Pancreas (tissue), 10 donors: ENCODE data around the gene PPTC7. TPM values are rescaled to one million over a fixed set of nuclear protein-coding genes. Genes with fewer than 3 reads are reported as not detected.
"Not testable (repeated sequence)": the region's sequence is repeated elsewhere in the genome, so short reads cannot be mapped to it uniquely, and the experiment has no call there.

Experiments
- ATAC-seq, 4 donors: fragments of 200-7000 bp; cut with Tn5 transposase; one replicate each; pipeline versions ENCODE4 v1.8.0 to v1.9.1; 2020; ENCODE audit warnings: mild to moderate bottlenecking in 4 of 4, moderate library complexity in 4 of 4
- DNase-seq, 6 donors: peaks; one replicate each; pipeline ENCODE4 v3.0.0-alpha.2; 2020
- FAIRE-seq: peaks from 2 replicates; lab custom pipeline; 2012; peaks lifted over from hg19 to GRCh38; lab: Jason Lieb, UNC
- H3K27ac ChIP-seq, 4 donors: fragments of 200-600 bp; sonication (generic); 1 replicate in 3 of 4; 2 replicates in 1 of 4; pipeline versions ENCODE4 v1.5.0 to v1.8.0; 2020
- H3K27me3 ChIP-seq, 4 donors: fragments of 200-600 bp; one replicate each; pipeline ENCODE4 v1.8.0; 2021
- H3K36me3 ChIP-seq, 3 donors: fragments of 200-600 bp; sonication (generic) in 1 of 3; one replicate each; pipeline versions ENCODE4 v1.5.0 to v1.8.0; 2020 to 2021
- H3K4me1 ChIP-seq, 3 donors: fragments of 200-600 bp; one replicate each; pipeline ENCODE4 v1.8.0; 2021
- H3K4me3 ChIP-seq, 4 donors: fragments of 200-600 bp; sonication (generic) in 2 of 4; one replicate each; pipeline versions ENCODE4 v1.5.0 to v1.8.0; 2020 to 2021
- H3K9me3 ChIP-seq, 4 donors: fragments of 200-600 bp; one replicate each; pipeline ENCODE4 v1.8.0; 2021
- CTCF ChIP-seq, 4 donors: fragments of 200-600 bp; sonication (generic) in 3 of 4; IDR thresholded peaks; one replicate each; pipeline versions ENCODE4 v1.5.0 to v1.8.0; 2021; ENCODE audit warnings: antibody characterized with exemption in 4 of 4
- WGBS, 2 donors: extraction: QIAGEN DNeasy Blood & Tissue Kit; methylation state at CpG; one replicate each; pipeline ENCODE4 v1.1.7; 2013; 5-methylcytosine and 5-hydroxymethylcytosine counted together
- intact Hi-C, 3 donors: fragments of 100-400 bp; cut with DNase I; formaldehyde crosslinking; loops; one replicate each; pipeline versions ENCODE4 v1.11.1 to v1.14.2; 2022
- polyA plus RNA-seq, 2 donors: library from polyadenylated mRNA; stranded (reverse); fragments of 200-250 nt; gene quantifications; one replicate each; pipeline ENCODE4 v1.2.3, GENCODE V29; 2013
- total RNA-seq, 6 donors: library from RNA; stranded (reverse); fragmentation: NEBNext Ultra II Directional in 4 of 6; extraction: Animal tissue kit (Norgen Biotek cat#: 25700) in 4 of 6; gene quantifications; one replicate each; pipeline versions ENCODE4 v1.2.1 to v1.2.4, GENCODE V29; 2021 to 2023
- donor health status: healthy with polysubstance abuse.
- donor health status: DM: no; HTN: no; CAD: no; lungs with moderate emphysema.
- donor health status: DM: no; HTN: no; CAD: no.
- donor health status: control.
- donor health status: control.
- donor health status: Bipolar disorder and iron deficiency.
- donor health status: DM: yes; HTN: yes; CAD: no.
- donor health status: DM: no; HTN: no; CAD: no.
- donor health status: DM: no; HTN: no; CAD: no.
- donor health status: DM: yes; HTN: yes; CAD: no.

Gene PPTC7
- total and polyA plus RNA-seq, 8 donors, result 2.2 to 9.0 (median 5.8) TPM

GRCh38 chr12:110606253-110606611 is 23.1 kb upstream of the PPTC7 start:
- no peaks in the 10 kb centered on the region for H3K36me3 ChIP-seq
- intact Hi-C loops, result loop anchor here in 1 of 3 donors (10.0 kb wide), 1 partner anchor 91 kb away; no protein-coding TSS in a partner anchor
- no peak for DNase-seq
- H3K27me3 ChIP-seq, result no peaks in the 10 kb centered on the region
- H3K9me3 ChIP-seq, result no peaks in the 10 kb centered on the region
- TF ChIP-seq CTCF (IDR thresholded peaks at IDR 0.05), result no peak
- 84 to 88% methylated on average over 8 of the region's 8 CpGs for WGBS, 2 donors
- no peak overlapping the region for H3K4me3 ChIP-seq
- FAIRE-seq, result no peak
- no peak for ATAC-seq
- H3K27ac ChIP-seq, result peak overlapping the region in 2 of 4 donors; percentile 41
- H3K4me1 ChIP-seq, result no peaks in the 10 kb centered on the region

GRCh38 chr12:110602085-110602814 is 19.1 kb upstream of the PPTC7 start:
- 43 to 45% methylated on average over 14 of the region's 14 CpGs for WGBS, 2 donors
- not testable (repeated sequence) for H3K4me1 ChIP-seq, H3K36me3 ChIP-seq, H3K4me3 ChIP-seq, FAIRE-seq, H3K27ac ChIP-seq, H3K27me3 ChIP-seq, H3K9me3 ChIP-seq
- DNase-seq (peak in 3 of 6 donors; percentile 18 to 37 (median 37)), ATAC-seq (peak; percentile 76 to 93 (median 86))
- peak in 3 of 4 donors; percentile 45 to 54 (median 48) for TF ChIP-seq CTCF (IDR thresholded peaks at IDR 0.05)
- intact Hi-C loops, result loop anchor here (5.0 to 10.0 kb wide), 3 partner anchors 50 to 90 kb away; no protein-coding TSS in a partner anchor

- H3K4me3 ChIP-seq, result no peak overlapping the region
- TF ChIP-seq CTCF (IDR thresholded peaks at IDR 0.05), result peak in 1 of 4 donors; percentile 11
- H3K36me3 ChIP-seq, result no peaks in the 10 kb centered on the region
- ATAC-seq (peak; percentile 62 to 82 (median 78)), FAIRE-seq (peak; percentile 54), DNase-seq (no peak)
- H3K27me3 ChIP-seq, result no peaks in the 10 kb centered on the region
- intact Hi-C loops, result loop anchor here (5.0 to 10.0 kb wide), 3 partner anchors 48 to 88 kb away; no protein-coding TSS in a partner anchor
- H3K4me1 ChIP-seq, result no peaks in the 10 kb centered on the region
- H3K9me3 ChIP-seq, result no peaks in the 10 kb centered on the region
- H3K27ac ChIP-seq, result no peak overlapping the region
- WGBS, 2 donors, result 19 to 27% methylated on average over 4 of the region's 4 CpGs
Observed at GRCh38 chr12:110600254-110600653, 17.1 kb upstream of the PPTC7 start.

- no peak for TF ChIP-seq CTCF (IDR thresholded peaks at IDR 0.05)
- no peak overlapping the region for H3K4me3 ChIP-seq
- no peak for DNase-seq
- no peaks in the 10 kb centered on the region for H3K27me3 ChIP-seq
- H3K4me1 ChIP-seq, result no peaks in the 10 kb centered on the region
- intact Hi-C loops, result loop anchor here in 2 of 3 donors (10.0 kb wide), 2 partner anchors 55 to 85 kb away; no protein-coding TSS in a partner anchor
- ATAC-seq, result no peak
- H3K27ac ChIP-seq, result no peak overlapping the region
- 80 to 83% methylated on average over 4 of the region's 4 CpGs for WGBS, 2 donors
- no peak for FAIRE-seq
- no peaks in the 10 kb centered on the region for H3K9me3 ChIP-seq
- no peaks in the 10 kb centered on the region for H3K36me3 ChIP-seq
Observed at GRCh38 chr12:110599334-110599733, 16.2 kb upstream of the PPTC7 start.

- intact Hi-C loops, result loop anchor here in 2 of 3 donors (10.0 kb wide), 2 partner anchors 53 to 83 kb away; no protein-coding TSS in a partner anchor
- no peak for FAIRE-seq
- Histone ChIP-seq H3K27me3 (no peaks in the 10 kb centered on the region), H3K27ac (no peak overlapping the region), H3K36me3 (no peaks in the 10 kb centered on the region), H3K4me1 (no peaks in the 10 kb centered on the region), H3K9me3 (no peaks in the 10 kb centered on the region), H3K4me3 (no peak overlapping the region)
- ATAC-seq, result no peak
- no peak for TF ChIP-seq CTCF (IDR thresholded peaks at IDR 0.05)
- no peak for DNase-seq
- 71 to 77% methylated on average over 1 of the region's 1 CpG for WGBS, 2 donors
Observed at GRCh38 chr12:110597885-110598284, 14.8 kb upstream of the PPTC7 start.

GRCh38 chr12:110592919-110593318 is 9.8 kb upstream of the PPTC7 start:
- intact Hi-C loops, result loop anchor here in 2 of 3 donors (10.0 kb wide), 2 partner anchors 48 to 78 kb away; no protein-coding TSS in a partner anchor
- peaks cover 10 to 18% (median 13%) of the 10 kb centered on the region in 3 donors for H3K4me1 ChIP-seq
- ATAC-seq, H3K4me3 ChIP-seq, FAIRE-seq, H3K9me3 ChIP-seq, DNase-seq, H3K27ac ChIP-seq, H3K27me3 ChIP-seq, H3K36me3 ChIP-seq: not testable (repeated sequence)
- WGBS, 2 donors, result 89% methylated on average over 4 of the region's 4 CpGs
